Type B pancreatic cell (in vitro differentiated cells): ENCODE measurements around the gene ABCC11. TPM values are rescaled to one million over a fixed set of nuclear protein-coding genes. Genes with fewer than 3 reads are reported as not detected.

Source experiments
- DNase-seq: peaks from one replicate; pipeline ENCODE4 v3.0.0; 2021; ENCODE audit warnings: mixed read lengths; ENCODE audit not compliant: unreplicated experiment; ENCODE audit errors: extremely low spot score
- H3K27ac Mint-ChIP-seq: 2 replicates; pipeline ENCODE4 v1.8.0; 2021; ENCODE audit warnings: mild to moderate bottlenecking, mixed read lengths
- H3K27me3 Mint-ChIP-seq: 2 replicates; pipeline ENCODE4 v1.8.0; 2021; ENCODE audit warnings: mixed read lengths
- H3K36me3 Mint-ChIP-seq: 2 replicates; pipeline ENCODE4 v1.8.0; 2021; ENCODE audit warnings: mixed read lengths
- H3K4me1 Mint-ChIP-seq: one replicate; pipeline ENCODE4 v1.8.0; 2021; ENCODE audit warnings: mixed read lengths; ENCODE audit not compliant: unreplicated experiment
- H3K4me3 Mint-ChIP-seq: 2 replicates; pipeline ENCODE4 v1.8.0; 2021; ENCODE audit warnings: mild to moderate bottlenecking, mixed read lengths
- H3K9me3 Mint-ChIP-seq: 2 replicates; pipeline ENCODE4 v1.8.0; 2021; ENCODE audit warnings: mixed read lengths
- total RNA-seq: library from RNA; stranded (reverse); gene quantifications from 2 replicates; pipeline ENCODE4 v1.2.1, GENCODE V29; 2021; ENCODE audit warnings: low replicate concordance
- TF ChIP-seq, protein P1 (sequence below): fragments of 200-600 bp; sonication (generic); conservative IDR thresholded peaks from 2 replicates; pipeline ENCODE4 v1.5.0; 2021; ENCODE audit warnings: antibody characterized with exemption, mild to moderate bottlenecking

Gene ABCC11
- total RNA-seq, 1 donor from 2014 or later, result 0.07 TPM

GRCh38 chr16:48126801-48127644 lies 120.3 kb downstream of the ABCC11 start:
- no peak overlapping the region for H3K4me3 Mint-ChIP-seq
- no peak for DNase-seq
- no peaks in the 10 kb centered on the region for H3K9me3 Mint-ChIP-seq
- no peak overlapping the region for H3K27ac Mint-ChIP-seq
- peaks cover 14% of the 10 kb centered on the region for H3K4me1 Mint-ChIP-seq
- H3K36me3 Mint-ChIP-seq, result no peaks in the 10 kb centered on the region
- H3K27me3 Mint-ChIP-seq, result no peaks in the 10 kb centered on the region
- TF ChIP-seq, protein P1, sequence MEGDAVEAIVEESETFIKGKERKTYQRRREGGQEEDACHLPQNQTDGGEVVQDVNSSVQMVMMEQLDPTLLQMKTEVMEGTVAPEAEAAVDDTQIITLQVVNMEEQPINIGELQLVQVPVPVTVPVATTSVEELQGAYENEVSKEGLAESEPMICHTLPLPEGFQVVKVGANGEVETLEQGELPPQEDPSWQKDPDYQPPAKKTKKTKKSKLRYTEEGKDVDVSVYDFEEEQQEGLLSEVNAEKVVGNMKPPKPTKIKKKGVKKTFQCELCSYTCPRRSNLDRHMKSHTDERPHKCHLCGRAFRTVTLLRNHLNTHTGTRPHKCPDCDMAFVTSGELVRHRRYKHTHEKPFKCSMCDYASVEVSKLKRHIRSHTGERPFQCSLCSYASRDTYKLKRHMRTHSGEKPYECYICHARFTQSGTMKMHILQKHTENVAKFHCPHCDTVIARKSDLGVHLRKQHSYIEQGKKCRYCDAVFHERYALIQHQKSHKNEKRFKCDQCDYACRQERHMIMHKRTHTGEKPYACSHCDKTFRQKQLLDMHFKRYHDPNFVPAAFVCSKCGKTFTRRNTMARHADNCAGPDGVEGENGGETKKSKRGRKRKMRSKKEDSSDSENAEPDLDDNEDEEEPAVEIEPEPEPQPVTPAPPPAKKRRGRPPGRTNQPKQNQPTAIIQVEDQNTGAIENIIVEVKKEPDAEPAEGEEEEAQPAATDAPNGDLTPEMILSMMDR, result no peak

DNA sequence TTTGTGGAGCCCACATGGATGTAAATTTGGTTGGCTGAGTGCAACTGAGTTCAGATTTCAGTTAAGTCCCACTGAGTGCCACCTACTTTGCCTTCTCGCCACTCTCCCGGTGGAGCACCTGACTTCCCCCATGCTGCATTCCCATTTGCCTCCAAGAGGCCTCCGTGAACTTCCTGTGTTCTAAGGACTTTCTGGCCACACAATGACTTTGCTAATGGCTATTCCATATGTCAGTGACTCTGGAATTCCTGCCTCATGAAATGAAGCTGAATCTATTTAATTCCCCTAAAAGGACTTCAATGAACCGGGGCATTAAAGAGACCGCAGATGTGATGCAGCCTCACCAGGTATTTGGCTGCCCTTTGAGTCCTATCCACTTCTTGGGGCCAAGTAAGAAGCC lies 121.5 kb downstream of the ABCC11 start:
- TF ChIP-seq, protein P1, result no peak
- Mint-ChIP-seq H3K27ac (no peak overlapping the region), H3K4me1 (peaks cover 7% of the 10 kb centered on the region), H3K36me3 (no peaks in the 10 kb centered on the region), H3K4me3 (no peak overlapping the region), H3K27me3 (no peaks in the 10 kb centered on the region), H3K9me3 (no peaks in the 10 kb centered on the region)
- no peak for DNase-seq

DNA sequence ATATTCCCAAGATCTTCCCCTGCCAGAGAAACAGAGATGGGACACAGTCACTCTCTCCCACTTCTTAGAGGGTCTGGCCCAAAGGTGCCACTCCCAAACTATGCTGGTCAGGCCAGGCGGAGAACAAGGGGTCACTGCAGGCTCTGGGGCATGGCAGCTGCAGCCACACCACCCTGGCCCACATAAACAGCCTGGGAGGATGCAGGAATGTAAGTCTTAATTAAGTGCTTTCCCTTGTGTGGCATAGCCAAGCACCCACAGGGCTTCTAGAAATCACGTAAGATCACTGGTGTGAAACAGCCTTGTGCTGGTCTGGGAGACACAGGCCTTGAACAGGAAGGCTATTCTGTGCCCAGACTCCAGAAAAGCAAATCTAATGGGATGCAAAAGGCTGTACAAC lies 123.1 kb downstream of the ABCC11 start:
- H3K27me3 Mint-ChIP-seq, result no peaks in the 10 kb centered on the region
- TF ChIP-seq, protein P1, result no peak
- no peak for DNase-seq
- no peaks in the 10 kb centered on the region for H3K9me3 Mint-ChIP-seq
- peaks cover 7% of the 10 kb centered on the region for H3K4me1 Mint-ChIP-seq
- no peak overlapping the region for H3K27ac Mint-ChIP-seq
- H3K4me3 Mint-ChIP-seq, result no peak overlapping the region
- no peaks in the 10 kb centered on the region for H3K36me3 Mint-ChIP-seq

DNA sequence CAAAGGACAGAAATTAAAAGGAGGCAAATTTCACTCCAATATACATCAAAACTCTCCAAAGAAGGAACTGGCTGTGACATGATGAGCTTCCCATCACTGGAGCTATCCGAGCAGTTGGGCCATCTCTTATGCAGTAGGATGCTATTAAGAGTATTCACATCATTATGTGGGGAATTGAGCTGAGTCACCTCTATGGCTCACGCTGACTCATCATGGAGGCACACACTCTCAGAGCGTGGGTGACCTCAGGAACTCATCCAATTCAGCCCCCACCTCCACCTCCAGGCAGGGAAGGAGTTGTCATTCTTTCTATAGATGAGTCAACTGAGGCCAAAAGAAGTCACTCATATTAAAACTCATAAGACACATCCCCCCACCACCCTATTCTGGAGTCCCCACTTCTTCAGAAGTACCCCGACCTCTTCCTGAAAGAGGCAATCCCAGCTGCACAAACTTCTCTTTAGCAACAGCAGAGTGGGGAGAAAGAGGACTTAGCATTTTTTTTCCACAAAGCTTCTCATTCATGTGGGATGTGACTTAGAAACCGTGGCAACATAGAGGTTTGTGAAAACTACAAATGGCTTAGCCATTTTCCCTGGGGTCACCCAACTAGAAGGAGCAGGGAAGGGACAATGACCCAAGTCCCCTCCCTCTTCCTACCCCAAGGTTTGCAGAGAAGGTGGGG lies 124.1 kb downstream of the ABCC11 start:
- H3K27ac Mint-ChIP-seq, result no peak overlapping the region
- H3K4me1 Mint-ChIP-seq, result peaks cover 7% of the 10 kb centered on the region
- H3K9me3 Mint-ChIP-seq, result no peaks in the 10 kb centered on the region
- no peak for DNase-seq
- H3K36me3 Mint-ChIP-seq, result no peaks in the 10 kb centered on the region
- TF ChIP-seq, protein P1, result no peak
- H3K4me3 Mint-ChIP-seq, result no peak overlapping the region
- H3K27me3 Mint-ChIP-seq, result no peaks in the 10 kb centered on the region

GRCh38 chr16:48121276-48121675 lies 126.1 kb downstream of the ABCC11 start:
- Mint-ChIP-seq H3K4me3 (no peak overlapping the region), H3K9me3 (no peaks in the 10 kb centered on the region), H3K36me3 (no peaks in the 10 kb centered on the region), H3K4me1 (no peaks in the 10 kb centered on the region), H3K27me3 (no peaks in the 10 kb centered on the region), H3K27ac (no peak overlapping the region)
- DNase-seq, result no peak
- TF ChIP-seq, protein P1, result no peak
